GM15510 (cell line): ENCODE data around the gene C5orf15.

Source experiments
- POLR2A ChIP-seq: IDR thresholded peaks from 3 replicates; pipeline ENCODE4 v1.6.1; 2011; ENCODE audit warnings: borderline replicate concordance; ENCODE audit not compliant: insufficient read length; ENCODE audit errors: extremely low read depth

The C5orf15 gene

GRCh38 chr5:133953568-133954145 lies 14.8 kb downstream of the C5orf15 start:
- TF ChIP-seq POLR2A = no peak

- no peak for TF ChIP-seq POLR2A
Observed at GRCh38 chr5:133952729-133953567, 15.5 kb downstream of the C5orf15 start.

GRCh38 chr5:133950821-133951612 lies 17.4 kb downstream of the C5orf15 start:
- no peak for TF ChIP-seq POLR2A

- no peak for TF ChIP-seq POLR2A
Observed at GRCh38 chr5:133948721-133949120, 19.7 kb downstream of the C5orf15 start.

- TF ChIP-seq POLR2A = no peak
Observed at GRCh38 chr5:133947431-133947841, 21.0 kb downstream of the C5orf15 start.

- no peak for TF ChIP-seq POLR2A
Observed at GRCh38 chr5:133945568-133945967, 22.9 kb downstream of the C5orf15 start.

GRCh38 chr5:133944263-133945185 lies 23.9 kb downstream of the C5orf15 start:
- no peak for TF ChIP-seq POLR2A

- TF ChIP-seq POLR2A = no peak
Observed at GRCh38 chr5:133943475-133943817, 25.0 kb downstream of the C5orf15 start.

- no peak for TF ChIP-seq POLR2A
Observed at GRCh38 chr5:133942614-133943474, 25.6 kb downstream of the C5orf15 start.

- TF ChIP-seq POLR2A = no peak
Observed at GRCh38 chr5:133941456-133942196, 26.8 kb downstream of the C5orf15 start.

- no peak for TF ChIP-seq POLR2A
Observed at GRCh38 chr5:133939668-133940067, 28.8 kb downstream of the C5orf15 start.

- no peak for TF ChIP-seq POLR2A
Observed at GRCh38 chr5:133938929-133939328, 29.5 kb downstream of the C5orf15 start.
